GM12872 (cell line): ENCODE results near the gene TXNDC5.

Experiments used
- CTCF ChIP-seq: IDR thresholded peaks from 3 replicates; pipeline ENCODE4 v1.5.1; 2011; ENCODE audit warnings: low read depth, mild to moderate bottlenecking, low read length, moderate library complexity; ENCODE audit not compliant: insufficient read depth

TXNDC5 gene

GRCh38 chr6:7883381-7883780 lies 27.2 kb downstream of the TXNDC5 start:
- no peak for TF ChIP-seq CTCF

- no peak for TF ChIP-seq CTCF
Observed at GRCh38 chr6:7882505-7883257, 27.9 kb downstream of the TXNDC5 start.

- TF ChIP-seq CTCF = no peak
Observed at GRCh38 chr6:7881765-7882500, 28.7 kb downstream of the TXNDC5 start.

- TF ChIP-seq CTCF = no peak
Observed at GRCh38 chr6:7880718-7881107, 29.9 kb downstream of the TXNDC5 start.

- no peak for TF ChIP-seq CTCF
Observed at GRCh38 chr6:7879980-7880717, 30.4 kb downstream of the TXNDC5 start.

GRCh38 chr6:7879579-7879978 lies 31.0 kb downstream of the TXNDC5 start:
- no peak for TF ChIP-seq CTCF

GRCh38 chr6:7879043-7879442 lies 31.5 kb downstream of the TXNDC5 start:
- TF ChIP-seq CTCF = no peak
